Endothelial cell of umbilical vein (primary cell): ENCODE data around the gene TMIGD3. TPM values are rescaled to one million over a fixed set of nuclear protein-coding genes. Genes with fewer than 3 reads are reported as not detected.

ENCODE experiments used
- BruUV-seq: library from RNA; stranded (reverse); fragments of 400-500 nt; replicated peaks from 2 replicates; lab custom pipeline; 2021; lab: Mats Ljungman, UMichigan
- CTCF ChIA-PET: fragments of 300-600, 350-600 bp; sonication (Branson Sonifier 250); formaldehyde crosslinking; loops from one replicate; lab custom pipeline; 2021; ENCODE audit warnings: antibody characterized with exemption, inconsistent platforms; lab: Charles Lee
- POLR2A ChIA-PET: fragments of 300-600, 350-600 bp; sonication (Branson Sonifier 250); formaldehyde crosslinking; loops from one replicate; lab custom pipeline; 2021; ENCODE audit warnings: antibody characterized with exemption, inconsistent platforms; lab: Charles Lee
- DNase-seq: peaks from one replicate; pipeline ENCODE4 v3.0.0-alpha.2; 2011; ENCODE audit warnings: low read depth, low spot score
- FAIRE-seq: peaks from 2 replicates; lab custom pipeline; 2011; peaks lifted over from hg19 to GRCh38; lab: Jason Lieb, UNC
- H2AFZ ChIP-seq: 2 replicates; pipeline ENCODE4 v1.6.0; 2012; ENCODE audit warnings: low read depth, low read length, control low read depth, inconsistent platforms
- H3K27ac ChIP-seq: 2 replicates; pipeline ENCODE4 v1.5.1; 2011; ENCODE audit warnings: low read depth, mild to moderate bottlenecking, control low read depth, low read length, moderate library complexity; ENCODE audit not compliant: insufficient read depth
- H3K27me3 ChIP-seq, 2 experiments: 2 replicates each; pipeline versions ENCODE4 v1.6.0 to v1.6.1; 2011; ENCODE audit warnings: low read length in 2 of 2, mixed read lengths in 1 of 2; ENCODE audit not compliant: control insufficient read depth in 2 of 2, insufficient read depth in 2 of 2
- H3K36me3 ChIP-seq, 2 experiments: 2 replicates in 1 of 2; 3 replicates in 1 of 2; pipeline ENCODE4 v1.5.1; 2011; ENCODE audit warnings: low read length in 2 of 2, mild to moderate bottlenecking in 1 of 2, moderate library complexity in 1 of 2; ENCODE audit not compliant: control insufficient read depth in 2 of 2, insufficient read depth in 2 of 2; ENCODE audit errors: extremely low read depth in 1 of 2
- H3K4me1 ChIP-seq: 3 replicates; pipeline ENCODE4 v1.5.1; 2011; ENCODE audit warnings: mild to moderate bottlenecking, low read length; ENCODE audit not compliant: control insufficient read depth, insufficient read depth; ENCODE audit errors: extremely low read depth
- H3K4me2 ChIP-seq: 2 replicates; pipeline ENCODE4 v1.6.1; 2011; ENCODE audit warnings: low read length, control low read depth, mixed read lengths; ENCODE audit not compliant: insufficient read depth
- H3K4me3 ChIP-seq, 3 experiments: fragments of 200-600 bp in 1 of 3; sonication (generic), shearing (Covaris generic) in 1 of 3; replicated peaks in 1 of 3; 2 replicates each; pipeline ENCODE4 v1.5.1; 2011 to 2016; ENCODE audit warnings: control low read depth in 3 of 3, low read length in 3 of 3, mild to moderate bottlenecking in 2 of 3, inconsistent platforms in 1 of 3, low read depth in 1 of 3, moderate library complexity in 1 of 3; ENCODE audit not compliant: insufficient read depth in 1 of 3
- H3K79me2 ChIP-seq: 2 replicates; pipeline ENCODE4 v1.6.0; 2012; ENCODE audit warnings: low read length, inconsistent platforms; ENCODE audit not compliant: control insufficient read depth, insufficient read depth
- H3K9ac ChIP-seq: replicated peaks from 2 replicates; pipeline ENCODE3; 2011; ENCODE audit warnings: low read length, control low read depth; ENCODE audit not compliant: insufficient read depth; ENCODE audit errors: extremely low read depth
- H3K9me1 ChIP-seq: replicated peaks from 3 replicates; pipeline ENCODE4 v1.6.0; 2011; ENCODE audit warnings: mild to moderate bottlenecking, low read length; ENCODE audit not compliant: control insufficient read depth, insufficient read depth; ENCODE audit errors: extremely low read depth
- H3K9me3 ChIP-seq: replicated peaks from 2 replicates; pipeline ENCODE4 v1.5.1; 2012; ENCODE audit warnings: low read length, inconsistent platforms; ENCODE audit not compliant: control insufficient read depth, insufficient read depth
- H4K20me1 ChIP-seq: replicated peaks from 2 replicates; pipeline ENCODE3; 2011; ENCODE audit warnings: mild to moderate bottlenecking, low read length; ENCODE audit not compliant: control insufficient read depth, insufficient read depth; ENCODE audit errors: extremely low read depth
- CTCF ChIP-seq, 2 donors: IDR thresholded peaks; 1 replicate in 1 of 2; 2 replicates in 1 of 2; pipeline ENCODE4 v1.5.1; 2011; ENCODE audit warnings: low read length in 2 of 2, mild to moderate bottlenecking in 2 of 2, moderate library complexity in 2 of 2, control low read depth in 1 of 2, inconsistent platforms in 1 of 2, low read depth in 1 of 2; ENCODE audit not compliant: insufficient read depth in 1 of 2; ENCODE audit errors: extremely low read depth in 1 of 2
- EZH2 ChIP-seq: IDR thresholded peaks from 2 replicates; pipeline ENCODE4 v1.6.1; 2012; ENCODE audit warnings: borderline replicate concordance, low read depth, mild to moderate bottlenecking, moderate library complexity, low read length, inconsistent platforms; ENCODE audit not compliant: severe bottlenecking
- FOS ChIP-seq: IDR thresholded peaks from 2 replicates; pipeline ENCODE4 v1.6.1; 2011; ENCODE audit warnings: mild to moderate bottlenecking, low read length, moderate library complexity, borderline replicate concordance; ENCODE audit not compliant: insufficient read depth
- GATA2 ChIP-seq: IDR thresholded peaks from 2 replicates; pipeline ENCODE4 v1.7.0; 2011; ENCODE audit warnings: low read depth, mild to moderate bottlenecking, moderate library complexity, mixed read lengths, low read length; ENCODE audit not compliant: insufficient read length, insufficient read depth
- JUN ChIP-seq: IDR thresholded peaks from 2 replicates; pipeline ENCODE4 v1.6.1; 2011; ENCODE audit warnings: borderline replicate concordance, low read depth; ENCODE audit not compliant: insufficient read length, insufficient read depth
- MAX ChIP-seq: IDR thresholded peaks from 2 replicates; pipeline ENCODE4 v1.6.1; 2011; ENCODE audit not compliant: insufficient read depth, insufficient read length
- MYC ChIP-seq: IDR thresholded peaks from one replicate; pipeline ENCODE4 v1.6.1; 2011; ENCODE audit warnings: mild to moderate bottlenecking, low read depth, low read length
- POLR2A ChIP-seq: IDR thresholded peaks from 2 replicates; pipeline ENCODE4 v1.6.1; 2012; ENCODE audit warnings: low read depth, mild to moderate bottlenecking, control low read depth, low read length
- POLR2AphosphoS5 ChIP-seq: IDR thresholded peaks from 2 replicates; pipeline ENCODE4 v1.6.1; 2012; ENCODE audit warnings: low read depth, mild to moderate bottlenecking, control low read depth, low read length, moderate library complexity; ENCODE audit not compliant: insufficient read depth
- dilution Hi-C: fragments of 300-500 bp; cut with MboI; formaldehyde crosslinking; loops from one replicate; pipeline ENCODE4 v1.15.0; 2019; ENCODE audit warnings: low sequenced_read_pairs; ENCODE audit not compliant: extremely low pct_ligation_motif_present
- intact Hi-C: fragments of 100-400 bp; cut with micrococcal nuclease; formaldehyde crosslinking; loops from one replicate; pipeline ENCODE4 v1.10.0; 2022
- polyA plus RNA-seq, 4 experiments: library from polyadenylated mRNA; depleted of rRNA in 3 of 4; stranded (reverse) in 3 of 4; unstranded in 1 of 4; fragments of >200 nt; gene quantifications; 2 replicates each; pipeline versions ENCODE4 v1.2.1 to v1.2.3, GENCODE V29; 2011 to 2012; ENCODE audit warnings: missing spikeins in 1 of 4
- total RNA-seq: library from RNA; stranded (reverse); gene quantifications from 2 replicates; pipeline ENCODE4 v1.2.3, GENCODE V29; 2021

TMIGD3 gene
- total and polyA plus RNA-seq, 2 donors (not counting 3 experiments of a cell fraction or from before 2014, with no cell fraction given) = 0.07 to 0.49 TPM

GRCh38 chr1:111487133-111487532 lies 16.3 kb downstream of the TMIGD3 start:
- Histone ChIP-seq H3K9me3 (no peaks in the 10 kb centered on the region), H3K9ac (no peak overlapping the region), H3K27ac (no peak overlapping the region), H2AFZ (no peak overlapping the region), H3K27me3 (peaks cover 6 to 12% of the 10 kb centered on the region in 2 experiments), H3K36me3 (no peaks in the 10 kb centered on the region), H4K20me1 (no peaks in the 10 kb centered on the region), H3K4me1 (no peaks in the 10 kb centered on the region), H3K4me3 (no peak overlapping the region), H3K9me1 (no peaks in the 10 kb centered on the region), H3K4me2 (no peak overlapping the region), H3K79me2 (no peaks in the 10 kb centered on the region)
- POLR2A ChIA-PET = no interaction called here
- no peak for FAIRE-seq
- dilution Hi-C loops = no loop called here
- intact Hi-C loops = no loop called here
- no TSS peak for BruUV-seq
- TF ChIP-seq MAX = no peak
- TF ChIP-seq JUN = no peak
- TF ChIP-seq GATA2 = no peak
- TF ChIP-seq FOS = no peak
- no peak for TF ChIP-seq EZH2
- no peak for TF ChIP-seq POLR2AphosphoS5
- TF ChIP-seq CTCF (IDR thresholded peaks at IDR 0.05; ENCODE audit: extremely low read depth in 1 of 2, insufficient read depth in 1 of 2, low read depth in 1 of 2, low read length in 2 of 2) = no peak
- no peak for TF ChIP-seq MYC
- TF ChIP-seq POLR2A = no peak
- no peak for DNase-seq
- CTCF ChIA-PET = no interaction called here
